Neutrophil (primary cell): Measurements from ENCODE around the gene LRRN4.

Experiments
- H3K27ac ChIP-seq: fragments of 200-600 bp; sonication (generic); 2 replicates; pipeline ENCODE4 v1.5.1; 2016; ENCODE audit warnings: mild to moderate bottlenecking, moderate library complexity
- H3K27me3 ChIP-seq: fragments of 200-600 bp; sonication (generic); 2 replicates; pipeline ENCODE4 v1.6.0; 2016; ENCODE audit warnings: mild to moderate bottlenecking
- H3K36me3 ChIP-seq: fragments of 200-600 bp; sonication (generic); 2 replicates; pipeline ENCODE4 v1.5.1; 2017
- H3K4me1 ChIP-seq, 2 experiments: fragments of 200-600 bp in 1 of 2; sonication (generic) in 1 of 2; 1 replicate in 1 of 2; 2 replicates in 1 of 2; pipeline versions ENCODE4 v1.5.1 to v1.6.1; 2013 to 2016; ENCODE audit warnings: low read depth in 1 of 2, low read length in 1 of 2, mild to moderate bottlenecking in 1 of 2, moderate library complexity in 1 of 2; ENCODE audit not compliant: control insufficient read depth in 1 of 2, insufficient read depth in 1 of 2
- H3K4me3 ChIP-seq, 2 experiments: fragments of 200-600 bp in 1 of 2; sonication (generic) in 1 of 2; 1 replicate in 1 of 2; 2 replicates in 1 of 2; pipeline ENCODE4 v1.5.1; 2013 to 2016; ENCODE audit warnings: low read depth in 1 of 2, low read length in 1 of 2, mild to moderate bottlenecking in 1 of 2, moderate library complexity in 1 of 2
- H3K9me3 ChIP-seq: fragments of 200-600 bp; sonication (generic); 2 replicates; pipeline ENCODE4 v1.5.1; 2016
- TF ChIP-seq, protein P1 (sequence below): fragments of 200-600 bp; sonication (generic); IDR thresholded peaks from 2 replicates; pipeline ENCODE4 v1.5.1; 2016; ENCODE audit warnings: antibody characterized with exemption

The LRRN4 gene

GRCh38 chr20:6053776-6054688, at the start of gene LRRN4:
Gene LRRN4 (minus strand): TSS chr20:6054060. CDS start chr20:6052799, 1,261 bp downstream.
- TF ChIP-seq, protein P1, sequence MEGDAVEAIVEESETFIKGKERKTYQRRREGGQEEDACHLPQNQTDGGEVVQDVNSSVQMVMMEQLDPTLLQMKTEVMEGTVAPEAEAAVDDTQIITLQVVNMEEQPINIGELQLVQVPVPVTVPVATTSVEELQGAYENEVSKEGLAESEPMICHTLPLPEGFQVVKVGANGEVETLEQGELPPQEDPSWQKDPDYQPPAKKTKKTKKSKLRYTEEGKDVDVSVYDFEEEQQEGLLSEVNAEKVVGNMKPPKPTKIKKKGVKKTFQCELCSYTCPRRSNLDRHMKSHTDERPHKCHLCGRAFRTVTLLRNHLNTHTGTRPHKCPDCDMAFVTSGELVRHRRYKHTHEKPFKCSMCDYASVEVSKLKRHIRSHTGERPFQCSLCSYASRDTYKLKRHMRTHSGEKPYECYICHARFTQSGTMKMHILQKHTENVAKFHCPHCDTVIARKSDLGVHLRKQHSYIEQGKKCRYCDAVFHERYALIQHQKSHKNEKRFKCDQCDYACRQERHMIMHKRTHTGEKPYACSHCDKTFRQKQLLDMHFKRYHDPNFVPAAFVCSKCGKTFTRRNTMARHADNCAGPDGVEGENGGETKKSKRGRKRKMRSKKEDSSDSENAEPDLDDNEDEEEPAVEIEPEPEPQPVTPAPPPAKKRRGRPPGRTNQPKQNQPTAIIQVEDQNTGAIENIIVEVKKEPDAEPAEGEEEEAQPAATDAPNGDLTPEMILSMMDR: no peak
- H3K4me1 ChIP-seq: peaks cover 10 to 12% of the 10 kb centered on the region in 2 experiments
- no peaks in the 10 kb centered on the region for H3K36me3 ChIP-seq
- no peak within 1 kb of the TSS for H3K27ac ChIP-seq
- H3K4me3 ChIP-seq: no peak within 1 kb of the TSS
- H3K27me3 ChIP-seq: peaks cover 93% of the 10 kb centered on the region
- H3K9me3 ChIP-seq: no peaks in the 10 kb centered on the region

DNA sequence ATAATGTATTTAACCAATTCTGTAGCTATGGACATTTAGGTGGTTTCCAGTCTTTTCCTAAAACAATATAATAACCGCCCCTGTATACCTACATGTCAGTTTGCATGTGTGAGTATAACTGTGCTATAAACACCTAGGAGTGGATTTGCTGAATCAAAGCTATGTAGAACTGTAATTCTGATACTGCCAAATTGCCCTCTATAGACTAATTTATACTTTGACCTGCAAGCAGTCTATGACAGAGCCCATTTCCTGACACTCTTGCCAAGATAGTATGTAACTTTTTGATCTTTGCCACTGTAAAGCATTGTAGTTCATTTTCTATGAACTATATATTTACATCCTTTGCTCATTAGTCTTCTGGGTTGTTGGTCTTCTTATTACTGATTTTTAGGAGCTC, 49.4 kb upstream of the LRRN4 start:
- H3K27me3 ChIP-seq: no peaks in the 10 kb centered on the region
- no peak overlapping the region for H3K27ac ChIP-seq
- H3K36me3 ChIP-seq: no peaks in the 10 kb centered on the region
- peaks cover 0 to 5% of the 10 kb centered on the region in 2 experiments for H3K4me1 ChIP-seq
- H3K9me3 ChIP-seq: no peaks in the 10 kb centered on the region
- no peak overlapping the region for H3K4me3 ChIP-seq
- TF ChIP-seq, protein P1: no peak

GRCh38 chr20:6101346-6101745, 47.5 kb upstream of the LRRN4 start:
- Histone ChIP-seq H3K27me3 (no peaks in the 10 kb centered on the region), H3K27ac (no peak overlapping the region), H3K4me1 (peaks cover 0 to 5% of the 10 kb centered on the region in 2 experiments), H3K4me3 (no peak overlapping the region), H3K36me3 (no peaks in the 10 kb centered on the region), H3K9me3 (no peaks in the 10 kb centered on the region)
- TF ChIP-seq, protein P1: no peak

DNA sequence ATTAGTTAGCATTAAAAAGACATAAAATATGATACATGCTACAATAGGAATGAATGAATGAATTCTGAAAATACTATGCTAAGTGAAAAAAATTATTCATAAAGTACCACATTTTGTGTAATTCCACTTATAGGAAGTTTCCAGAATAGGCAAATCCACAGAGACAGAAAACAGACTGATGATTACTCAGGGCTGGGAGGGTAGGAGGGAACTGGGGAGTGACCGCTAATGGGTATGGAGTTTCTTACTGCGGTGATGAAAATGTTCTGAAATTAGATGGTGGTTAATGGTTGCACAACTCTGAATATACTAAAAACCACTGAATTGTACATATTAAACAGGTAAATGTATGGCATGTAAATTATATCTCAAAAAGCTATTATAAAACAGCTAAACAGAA, 46.4 kb upstream of the LRRN4 start:
- Histone ChIP-seq H3K27ac (no peak overlapping the region), H3K27me3 (no peaks in the 10 kb centered on the region), H3K36me3 (no peaks in the 10 kb centered on the region), H3K4me1 (peaks cover 0 to 5% of the 10 kb centered on the region in 2 experiments), H3K4me3 (no peak overlapping the region), H3K9me3 (no peaks in the 10 kb centered on the region)
- TF ChIP-seq, protein P1: no peak

GRCh38 chr20:6099819-6100218, 46.0 kb upstream of the LRRN4 start:
- peaks cover 0 to 5% of the 10 kb centered on the region in 2 experiments for H3K4me1 ChIP-seq
- no peak overlapping the region for H3K4me3 ChIP-seq
- TF ChIP-seq, protein P1: no peak
- H3K27me3 ChIP-seq: no peaks in the 10 kb centered on the region
- H3K9me3 ChIP-seq: no peaks in the 10 kb centered on the region
- H3K36me3 ChIP-seq: no peaks in the 10 kb centered on the region
- H3K27ac ChIP-seq: no peak overlapping the region
